ENCODE results near the gene SLC22A1. TPM values are rescaled to one million over a fixed set of nuclear protein-coding genes. Genes with fewer than 3 reads are reported as not detected.

The SLC22A1 gene
- total and polyA plus RNA-seq, 12 donors: 0.26 to 7.1 (median 1.7) TPM; not detected in 2

DNA sequence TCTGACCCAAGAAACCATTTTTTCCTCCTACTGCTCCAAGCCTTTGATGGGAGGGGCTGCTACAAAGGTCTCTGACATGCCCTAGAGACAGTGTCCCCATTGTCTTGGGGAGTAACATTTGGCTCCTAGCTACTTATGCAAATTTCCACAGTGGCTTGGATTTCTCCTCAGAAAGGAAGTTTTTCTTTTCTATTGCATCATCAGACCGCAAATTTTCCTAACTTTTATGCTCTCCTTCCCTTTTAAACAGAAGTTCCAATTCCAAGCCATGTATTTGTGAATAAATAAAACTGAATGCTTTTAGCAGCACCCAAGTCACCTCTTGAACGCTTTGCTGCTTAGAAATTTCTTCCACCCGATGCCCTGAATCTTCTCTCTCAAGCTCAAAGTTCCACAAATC is 86.0 kb downstream of the SLC22A1 start:
- no peak for DNase-seq

More for the DNA sequence above, 86.0 kb downstream of the SLC22A1 start:
- H3K4me3 ChIP-seq: no peak overlapping the region
- 75 to 83% (median 80%) methylated on average over 3 of the region's 3 CpGs for WGBS, 4 donors
- H3K9me3 ChIP-seq (replicated peaks in 1 of 3): no peaks in the 10 kb centered on the region
- H3K36me3 ChIP-seq (replicated peaks in 1 of 2): no peaks in the 10 kb centered on the region
- no peak overlapping the region for H3K27ac ChIP-seq
- intact Hi-C loops (cut with DNase I): no loop called here
- TF ChIP-seq POLR2A (IDR thresholded peaks at IDR 0.05): no peak
- TF ChIP-seq, protein P1, sequence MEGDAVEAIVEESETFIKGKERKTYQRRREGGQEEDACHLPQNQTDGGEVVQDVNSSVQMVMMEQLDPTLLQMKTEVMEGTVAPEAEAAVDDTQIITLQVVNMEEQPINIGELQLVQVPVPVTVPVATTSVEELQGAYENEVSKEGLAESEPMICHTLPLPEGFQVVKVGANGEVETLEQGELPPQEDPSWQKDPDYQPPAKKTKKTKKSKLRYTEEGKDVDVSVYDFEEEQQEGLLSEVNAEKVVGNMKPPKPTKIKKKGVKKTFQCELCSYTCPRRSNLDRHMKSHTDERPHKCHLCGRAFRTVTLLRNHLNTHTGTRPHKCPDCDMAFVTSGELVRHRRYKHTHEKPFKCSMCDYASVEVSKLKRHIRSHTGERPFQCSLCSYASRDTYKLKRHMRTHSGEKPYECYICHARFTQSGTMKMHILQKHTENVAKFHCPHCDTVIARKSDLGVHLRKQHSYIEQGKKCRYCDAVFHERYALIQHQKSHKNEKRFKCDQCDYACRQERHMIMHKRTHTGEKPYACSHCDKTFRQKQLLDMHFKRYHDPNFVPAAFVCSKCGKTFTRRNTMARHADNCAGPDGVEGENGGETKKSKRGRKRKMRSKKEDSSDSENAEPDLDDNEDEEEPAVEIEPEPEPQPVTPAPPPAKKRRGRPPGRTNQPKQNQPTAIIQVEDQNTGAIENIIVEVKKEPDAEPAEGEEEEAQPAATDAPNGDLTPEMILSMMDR (IDR thresholded peaks at IDR 0.05): no peak
- no peaks in the 10 kb centered on the region for H3K4me1 ChIP-seq (replicated peaks in 1 of 2)
- no peaks in the 10 kb centered on the region for H3K27me3 ChIP-seq

Small RNA genes within 50 kb of the gene (small RNA-seq; reads per million reads assigned to genes)
- 0 reads per million in 2 donors for gene AL645733.1

Other genes with a start within 250 kb of the SLC22A1 start
- under 1 TPM in 1 of 9 donors, not detected in 8; under 0.01 TPM for gene MAS1, start 230.8 kb upstream of the SLC22A1 start, total RNA-seq
- gene MAS1, start 230.8 kb upstream of the SLC22A1 start, polyA plus RNA-seq: under 1 TPM in 1 of 3 donors, not detected in 2; under 0.01 TPM
- gene IGF2R, start 152.7 kb upstream of the SLC22A1 start, total RNA-seq: 100 to 1,000 TPM in 2 of 9 donors, 10 to 100 TPM in 7; 72.6 to 154 (median 89.9) TPM
- 100 to 1,000 TPM in 1 of 3 donors, 10 to 100 TPM in 2; 17.1 to 114 (median 27.6) TPM for gene IGF2R, start 152.7 kb upstream of the SLC22A1 start, polyA plus RNA-seq
- not detected for gene SLC22A2, start 137.0 kb downstream of the SLC22A1 start, total RNA-seq
- not detected for gene SLC22A2, start 137.0 kb downstream of the SLC22A1 start, polyA plus RNA-seq
- 10 to 100 TPM in 8 of 9 donors, 1 to 10 TPM in 1; 7.2 to 51.9 (median 33.7) TPM for gene SLC22A3, start 226.6 kb downstream of the SLC22A1 start, total RNA-seq
- 10 to 100 TPM; 13.3 to 33.9 (median 15.3) TPM for gene SLC22A3, start 226.6 kb downstream of the SLC22A1 start, polyA plus RNA-seq

Measured in adrenal gland (tissue), 12 donors.